WTC11 (cell line): Measurements from ENCODE around the gene CLCN7.

Experiments used
- CBFB ChIP-seq: sonication (generic); formaldehyde crosslinking; IDR thresholded peaks from 2 replicates; pipeline ENCODE4 v1.8.1; 2022; ENCODE audit warnings: mild to moderate bottlenecking, low read depth, missing genetic modification reagents
- CTCF ChIP-seq: fragments of 200-600 bp; IDR thresholded peaks from 2 replicates; pipeline ENCODE4 v1.8.0; 2022; ENCODE audit warnings: antibody characterized with exemption
- MXD4 ChIP-seq: fragments of 250-450 bp; sonication (Bioruptor Pico); IDR thresholded peaks from 2 replicates; pipeline ENCODE4 v1.8.0; 2021; ENCODE audit warnings: mild to moderate bottlenecking, moderate library complexity, borderline replicate concordance
- SP1 ChIP-seq: sonication (generic); formaldehyde crosslinking; conservative IDR thresholded peaks from 2 replicates; pipeline ENCODE4 v1.8.1; 2022; ENCODE audit warnings: missing genetic modification reagents
- USF2 ChIP-seq: sonication (generic); formaldehyde crosslinking; IDR thresholded peaks from 2 replicates; pipeline ENCODE4 v1.8.1; 2023; ENCODE audit warnings: mild to moderate bottlenecking, missing genetic modification reagents, moderate library complexity
- ZNF317 ChIP-seq: sonication (generic); formaldehyde crosslinking; IDR thresholded peaks from 2 replicates; pipeline ENCODE4 v1.8.1; 2023; ENCODE audit warnings: low read depth, mild to moderate bottlenecking, moderate library complexity, missing genetic modification reagents, borderline replicate concordance
- ZNF671 ChIP-seq: fragments of 250-450 bp; sonication (Bioruptor Pico); IDR thresholded peaks from 2 replicates; pipeline ENCODE4 v1.8.0; 2021; ENCODE audit warnings: mild to moderate bottlenecking

- TF ChIP-seq MXD4 (CRISPR knock-in tag), result no peak
- TF ChIP-seq USF2, result no peak
- no peak for TF ChIP-seq CBFB
- TF ChIP-seq SP1 (CRISPR knock-in tag), result no peak
- no peak for TF ChIP-seq CTCF
- TF ChIP-seq ZNF317 (CRISPR knock-in tag), result no peak
- TF ChIP-seq ZNF671, result no peak
These were observed 17.9 kb downstream of the CLCN7 start for GRCh38 chr16:1456951-1457350.
